DND-41 (cell line): Measurements from ENCODE around the gene ANKRD23.

Experiments
- ATAC-seq: fragments of 200-7000 bp; cut with Tn5 transposase; 3 replicates; pipeline ENCODE4 v1.9.1; 2021; ENCODE audit warnings: low read depth; ENCODE audit not compliant: insufficient read depth
- DNase-seq: peaks from one replicate; pipeline ENCODE4 v3.0.0-alpha.2; 2020
- H2AFZ ChIP-seq: 2 replicates; pipeline ENCODE4 v1.6.0; 2012; ENCODE audit warnings: low read depth, low read length
- H3K27ac ChIP-seq: 2 replicates; pipeline ENCODE4 v1.5.1; 2012; ENCODE audit warnings: low read length, inconsistent platforms
- H3K27me3 ChIP-seq: fragments of 200-600 bp; sonication (generic); 2 replicates; pipeline ENCODE4 v1.6.0; 2012; ENCODE audit warnings: low read length, mild to moderate bottlenecking, inconsistent platforms; ENCODE audit not compliant: insufficient read depth, poor library complexity
- H3K36me3 ChIP-seq: 2 replicates; pipeline ENCODE4 v1.5.1; 2012; ENCODE audit warnings: low read length, inconsistent platforms; ENCODE audit not compliant: insufficient read depth
- H3K4me1 ChIP-seq: 2 replicates; pipeline ENCODE4 v1.5.1; 2012; ENCODE audit warnings: mild to moderate bottlenecking, low read length; ENCODE audit not compliant: insufficient read depth
- H3K4me2 ChIP-seq: 2 replicates; pipeline ENCODE4 v1.6.0; 2012; ENCODE audit warnings: mild to moderate bottlenecking, moderate library complexity, low read length, inconsistent platforms; ENCODE audit not compliant: insufficient read depth
- H3K4me3 ChIP-seq, 2 experiments: fragments of 200-600 bp in 1 of 2; shearing (Covaris generic) in 1 of 2; 2 replicates each; pipeline ENCODE4 v1.5.1; 2012 to 2016; ENCODE audit warnings: inconsistent platforms in 2 of 2, low read length in 2 of 2, mild to moderate bottlenecking in 2 of 2, low read depth in 1 of 2, moderate library complexity in 1 of 2
- H3K79me2 ChIP-seq: 2 replicates; pipeline ENCODE4 v1.6.0; 2012; ENCODE audit warnings: low read length, inconsistent platforms; ENCODE audit not compliant: insufficient read depth
- H3K9ac ChIP-seq: 2 replicates; pipeline ENCODE4 v1.6.0; 2012; ENCODE audit warnings: low read depth, mild to moderate bottlenecking, inconsistent platforms, low read length, moderate library complexity
- H3K9me3 ChIP-seq: 2 replicates; pipeline ENCODE4 v1.5.1; 2012; ENCODE audit warnings: low read length, moderate library complexity, mild to moderate bottlenecking, inconsistent platforms; ENCODE audit not compliant: insufficient read depth, severe bottlenecking
- H4K20me1 ChIP-seq: 2 replicates; pipeline ENCODE4 v1.6.0; 2012; ENCODE audit warnings: low read length; ENCODE audit not compliant: insufficient read depth
- EZH2 ChIP-seq: IDR thresholded peaks from 3 replicates; pipeline ENCODE4 v1.6.1; 2012; ENCODE audit warnings: borderline replicate concordance, low read depth, mild to moderate bottlenecking, moderate library complexity, low read length, inconsistent platforms; ENCODE audit not compliant: severe bottlenecking
- TF ChIP-seq, protein P1 (sequence below): IDR thresholded peaks from 2 replicates; pipeline ENCODE4 v1.5.1; 2012; ENCODE audit warnings: borderline replicate concordance, low read length, moderate library complexity, mild to moderate bottlenecking; ENCODE audit not compliant: poor library complexity, severe bottlenecking; ENCODE audit errors: extremely low read depth

Gene ANKRD23

DNA sequence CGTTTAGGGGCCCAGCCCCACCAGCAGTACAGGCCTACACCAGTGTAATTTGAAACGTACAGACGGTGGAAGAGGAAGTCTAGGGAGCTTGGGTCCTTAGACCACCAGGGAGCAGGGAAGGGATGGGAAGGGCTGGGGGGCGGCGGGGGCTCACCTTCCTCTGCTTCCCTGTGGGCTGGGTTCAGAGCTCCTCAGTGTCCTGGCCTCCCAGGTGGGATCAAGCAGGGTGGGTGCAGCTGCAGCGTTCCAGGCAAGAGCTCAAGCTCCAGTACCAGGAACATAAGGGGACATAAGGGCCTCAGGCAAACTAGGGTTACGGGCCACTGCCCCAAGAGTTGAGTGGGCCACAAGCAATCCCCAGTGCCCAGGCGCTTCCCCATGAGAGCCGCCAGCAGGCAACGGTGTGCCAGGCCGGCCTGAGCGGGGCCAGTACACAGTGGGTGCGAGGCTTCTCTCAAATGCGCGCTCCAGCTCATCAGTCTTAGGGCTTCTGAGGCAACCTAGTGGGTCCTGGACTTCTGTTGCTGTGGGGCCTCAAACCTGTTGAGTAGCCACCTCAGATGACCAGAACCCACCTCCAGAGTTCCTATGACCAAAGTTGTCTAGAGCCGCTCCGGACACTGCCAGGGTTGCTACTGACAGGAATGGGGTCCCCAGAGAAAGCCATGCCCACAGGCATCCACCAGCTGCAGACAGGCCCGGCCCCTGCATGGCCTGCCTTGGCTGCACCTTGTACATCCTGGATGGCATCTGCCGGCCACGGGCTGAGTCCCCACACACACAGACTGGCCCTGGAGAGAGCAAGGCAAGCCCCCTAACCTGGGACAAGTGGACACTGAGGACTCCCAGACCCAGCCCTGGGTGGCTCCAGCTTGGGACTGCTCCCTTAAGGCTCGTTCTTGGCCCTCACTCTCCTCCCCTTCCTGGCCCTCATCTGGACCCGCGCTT lies 5.2 kb downstream of the ANKRD23 start:
- no peak overlapping the region for H3K27ac ChIP-seq
- H3K9ac ChIP-seq: no peak overlapping the region
- H3K4me2 ChIP-seq: no peak overlapping the region
- TF ChIP-seq, protein P1, sequence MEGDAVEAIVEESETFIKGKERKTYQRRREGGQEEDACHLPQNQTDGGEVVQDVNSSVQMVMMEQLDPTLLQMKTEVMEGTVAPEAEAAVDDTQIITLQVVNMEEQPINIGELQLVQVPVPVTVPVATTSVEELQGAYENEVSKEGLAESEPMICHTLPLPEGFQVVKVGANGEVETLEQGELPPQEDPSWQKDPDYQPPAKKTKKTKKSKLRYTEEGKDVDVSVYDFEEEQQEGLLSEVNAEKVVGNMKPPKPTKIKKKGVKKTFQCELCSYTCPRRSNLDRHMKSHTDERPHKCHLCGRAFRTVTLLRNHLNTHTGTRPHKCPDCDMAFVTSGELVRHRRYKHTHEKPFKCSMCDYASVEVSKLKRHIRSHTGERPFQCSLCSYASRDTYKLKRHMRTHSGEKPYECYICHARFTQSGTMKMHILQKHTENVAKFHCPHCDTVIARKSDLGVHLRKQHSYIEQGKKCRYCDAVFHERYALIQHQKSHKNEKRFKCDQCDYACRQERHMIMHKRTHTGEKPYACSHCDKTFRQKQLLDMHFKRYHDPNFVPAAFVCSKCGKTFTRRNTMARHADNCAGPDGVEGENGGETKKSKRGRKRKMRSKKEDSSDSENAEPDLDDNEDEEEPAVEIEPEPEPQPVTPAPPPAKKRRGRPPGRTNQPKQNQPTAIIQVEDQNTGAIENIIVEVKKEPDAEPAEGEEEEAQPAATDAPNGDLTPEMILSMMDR: no peak
- no peak for TF ChIP-seq EZH2
- peaks cover 61% of the 10 kb centered on the region for H3K36me3 ChIP-seq
- H2AFZ ChIP-seq: no peak overlapping the region
- DNase-seq: no peak
- no peaks in the 10 kb centered on the region for H3K4me1 ChIP-seq
- no peak overlapping the region for H3K4me3 ChIP-seq
- no peak for ATAC-seq
- peaks cover 13% of the 10 kb centered on the region for H4K20me1 ChIP-seq
- no peaks in the 10 kb centered on the region for H3K9me3 ChIP-seq
- no peaks in the 10 kb centered on the region for H3K27me3 ChIP-seq
- no peaks in the 10 kb centered on the region for H3K79me2 ChIP-seq

DNA sequence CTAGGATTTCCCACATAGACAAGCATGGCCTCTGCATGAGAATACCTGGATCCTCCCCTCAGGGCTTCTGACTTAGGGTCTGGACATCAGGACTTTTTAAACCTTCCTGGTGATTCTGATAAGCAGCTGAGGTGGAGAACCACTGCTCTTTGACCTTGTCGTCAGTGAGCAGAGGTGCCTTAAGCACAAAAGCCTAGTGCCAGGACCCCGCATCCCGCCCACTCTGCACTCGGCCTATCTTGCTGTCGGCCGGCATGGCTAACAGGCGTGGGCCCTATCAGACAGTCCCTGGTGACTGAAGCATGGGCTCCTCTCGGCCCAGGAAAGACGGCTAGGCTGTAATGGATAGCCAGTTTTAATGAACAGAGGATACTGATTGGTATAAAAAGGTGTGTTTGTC lies 6.2 kb downstream of the ANKRD23 start:
- Histone ChIP-seq H3K9ac (no peak overlapping the region), H2AFZ (no peak overlapping the region), H3K79me2 (no peaks in the 10 kb centered on the region), H4K20me1 (peaks cover 19% of the 10 kb centered on the region), H3K4me3 (no peak overlapping the region), H3K4me2 (no peak overlapping the region), H3K27ac (no peak overlapping the region; the same call in 1 of the 2 replicates), H3K9me3 (no peaks in the 10 kb centered on the region), H3K27me3 (no peaks in the 10 kb centered on the region), H3K36me3 (peaks cover 68% of the 10 kb centered on the region), H3K4me1 (no peaks in the 10 kb centered on the region)
- ATAC-seq (no peak), DNase-seq (no peak)
- no peak for TF ChIP-seq EZH2
- TF ChIP-seq, protein P1: no peak

DNA sequence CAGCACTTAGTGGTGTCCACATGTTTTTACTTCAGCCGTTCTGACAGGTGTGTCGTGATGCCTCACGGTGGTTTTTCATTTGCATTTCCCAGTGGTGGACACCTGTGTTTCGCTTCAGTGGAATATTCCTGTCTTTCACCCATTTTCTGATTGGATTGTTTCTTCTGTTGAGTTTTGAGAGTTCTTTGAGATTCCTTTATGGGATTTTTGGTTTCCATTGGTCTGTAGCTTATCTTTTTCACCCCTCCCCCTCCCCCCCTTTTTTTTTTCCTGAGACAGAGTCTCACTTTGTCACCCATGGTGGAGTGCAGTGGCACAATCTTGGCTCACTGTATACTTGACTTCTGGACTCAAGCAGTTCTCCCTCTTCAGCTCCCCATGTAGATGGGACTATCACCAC lies 8.0 kb downstream of the ANKRD23 start:
- H3K4me1 ChIP-seq: no peaks in the 10 kb centered on the region
- no peaks in the 10 kb centered on the region for H3K79me2 ChIP-seq
- H3K36me3 ChIP-seq: peaks cover 83% of the 10 kb centered on the region
- H3K4me2 ChIP-seq: no peak overlapping the region
- H4K20me1 ChIP-seq: peaks cover 30% of the 10 kb centered on the region
- no peak overlapping the region for H3K9ac ChIP-seq
- DNase-seq (no peak), ATAC-seq (no peak)
- TF ChIP-seq, protein P1: no peak
- no peak for TF ChIP-seq EZH2
- no peaks in the 10 kb centered on the region for H3K27me3 ChIP-seq
- no peak overlapping the region for H2AFZ ChIP-seq
- no peak overlapping the region for H3K27ac ChIP-seq
- H3K9me3 ChIP-seq: no peaks in the 10 kb centered on the region
- H3K4me3 ChIP-seq: no peak overlapping the region
